ENCODE measurements around the gene NTN1.

The NTN1 gene

DNA sequence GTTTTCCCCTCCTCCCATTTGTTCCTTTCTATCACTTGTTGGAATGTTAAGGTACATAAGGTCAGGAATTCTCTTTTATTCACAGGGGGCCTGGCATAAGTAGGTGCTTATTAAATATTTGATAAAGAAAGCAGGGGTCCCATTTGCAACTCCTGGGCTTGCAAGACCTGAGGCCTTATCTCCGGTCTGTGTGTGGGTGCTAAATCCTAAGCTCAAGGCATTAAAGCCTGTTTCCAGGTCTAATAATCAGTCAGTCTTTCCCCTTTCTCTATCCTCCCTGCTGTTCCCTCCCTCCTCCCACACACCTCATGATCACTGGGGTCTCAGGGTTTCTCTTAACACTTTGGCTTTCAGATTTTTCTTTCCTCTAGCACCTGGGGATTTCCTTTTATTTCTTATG, 17.1 kb downstream of the NTN1 start:
- DNase-seq: no peak

DNA sequence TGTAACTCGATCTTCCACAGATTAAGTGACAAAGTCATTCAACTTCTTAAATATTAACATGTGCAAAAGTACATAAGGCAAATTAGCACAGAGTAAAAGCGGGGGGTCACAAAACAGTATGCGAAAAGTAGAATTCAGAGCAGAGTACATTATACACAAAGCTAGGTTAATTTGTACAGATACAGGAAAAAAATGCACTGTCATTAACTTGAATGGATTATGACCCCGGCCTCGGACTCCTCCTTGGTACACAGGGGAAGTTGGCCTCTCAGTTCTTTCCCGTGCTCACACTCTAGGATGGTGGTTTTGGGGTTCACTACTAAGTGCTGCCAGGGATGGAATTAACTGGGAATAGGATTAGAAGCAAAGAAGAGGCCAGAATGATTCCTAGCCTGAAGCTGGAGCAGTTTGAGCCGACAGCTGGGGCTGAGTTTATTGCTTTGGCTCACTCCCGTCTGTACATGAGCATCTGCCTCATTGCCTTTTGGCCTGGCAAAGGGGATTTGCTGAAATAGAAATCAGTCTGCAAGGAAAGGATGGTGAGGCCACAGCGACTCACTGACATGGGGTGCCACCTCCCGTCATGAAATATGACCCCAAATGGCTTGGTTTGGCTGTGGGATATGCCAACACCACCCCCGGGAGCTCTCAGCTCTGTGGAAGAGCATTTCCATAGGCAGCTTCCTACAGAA, 23.6 kb downstream of the NTN1 start:
- DNase-seq: no peak

DNA sequence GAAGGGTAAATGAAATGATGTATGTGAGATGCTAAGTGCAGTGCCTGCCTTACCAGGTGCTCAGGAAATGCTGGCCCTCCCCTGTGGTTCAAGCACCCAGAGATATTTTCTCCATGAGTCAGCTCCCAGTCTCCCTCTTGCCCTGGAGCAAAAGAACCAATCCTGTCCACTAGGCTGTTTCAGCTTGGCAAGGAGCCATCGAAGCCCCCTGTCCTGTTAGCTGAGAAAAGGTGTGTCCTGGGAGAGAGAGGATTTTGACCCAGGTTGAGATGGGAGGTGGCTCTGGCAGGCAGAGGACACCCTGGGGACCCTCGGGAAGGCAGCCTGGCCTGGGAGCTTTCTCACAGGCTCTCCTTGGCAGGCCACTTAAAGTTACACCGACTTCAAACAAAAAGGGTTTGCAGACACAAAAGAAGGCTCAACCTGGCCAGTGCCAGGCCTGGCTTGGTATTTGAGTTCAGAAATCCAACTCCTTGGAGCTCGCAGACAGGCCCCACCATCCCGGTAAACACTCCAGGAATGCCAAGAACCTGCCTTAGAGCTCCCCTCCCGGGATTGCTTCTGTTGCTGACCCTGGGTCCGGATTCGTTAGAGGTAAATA, 29.6 kb downstream of the NTN1 start:
- DNase-seq: no peak

DNA sequence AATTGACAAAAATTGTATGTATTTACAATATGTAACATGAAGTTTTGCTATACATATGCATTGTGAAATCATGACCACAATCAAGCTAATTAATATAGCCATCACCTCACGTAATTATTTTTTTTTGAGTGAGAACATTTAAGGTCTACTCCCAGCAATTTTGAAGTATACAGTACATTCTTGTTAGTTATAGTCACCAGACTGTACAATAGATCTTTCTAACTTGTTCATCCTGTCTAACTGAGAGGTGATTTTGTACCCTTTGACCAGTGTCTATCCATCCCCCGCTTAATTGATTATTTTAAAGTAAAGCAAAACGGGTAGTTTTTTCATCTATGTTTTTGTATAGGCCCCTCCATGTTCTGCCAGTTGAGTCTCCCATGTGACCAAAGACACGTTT, 30.3 kb downstream of the NTN1 start:
- no peak for DNase-seq

DNA sequence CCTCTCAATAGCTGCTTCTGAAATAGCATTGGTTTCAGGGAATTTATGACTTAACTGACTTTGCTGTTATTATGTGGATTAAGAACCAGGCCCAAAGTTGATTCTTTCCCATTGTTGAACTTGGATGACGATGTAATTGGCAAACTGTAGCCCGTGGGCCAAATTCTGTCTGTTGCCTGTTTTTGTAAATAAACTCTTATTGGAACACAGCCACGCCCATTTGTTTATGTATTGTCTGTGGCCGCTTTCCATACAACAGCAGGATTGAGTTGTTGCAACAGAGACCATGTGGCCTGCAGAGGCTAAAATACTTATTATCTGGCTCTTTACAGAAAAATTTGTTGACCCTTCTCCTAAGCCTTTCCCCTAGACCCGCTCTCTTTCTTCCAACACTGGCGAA, 31.6 kb downstream of the NTN1 start:
- no peak for DNase-seq

DNA sequence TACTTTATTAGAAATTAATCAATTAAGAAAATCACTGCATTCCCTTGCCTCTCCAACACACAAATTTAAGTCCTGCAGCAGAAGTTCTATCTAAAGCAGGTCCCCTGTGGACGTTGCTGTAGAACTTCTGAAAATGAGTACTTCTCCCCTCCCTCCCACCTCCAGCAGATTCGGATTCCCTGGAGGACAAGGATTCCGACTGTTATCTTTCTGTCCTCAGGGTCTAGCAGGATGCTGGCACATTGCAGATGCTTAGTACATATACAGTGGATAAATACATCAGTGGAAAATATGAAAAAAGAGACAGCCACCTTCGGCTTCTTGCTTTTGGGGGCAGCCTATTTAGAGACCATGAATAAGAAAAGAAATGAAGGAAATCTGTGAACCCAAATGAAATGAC, 32.1 kb downstream of the NTN1 start:
- DNase-seq: no peak

DNA sequence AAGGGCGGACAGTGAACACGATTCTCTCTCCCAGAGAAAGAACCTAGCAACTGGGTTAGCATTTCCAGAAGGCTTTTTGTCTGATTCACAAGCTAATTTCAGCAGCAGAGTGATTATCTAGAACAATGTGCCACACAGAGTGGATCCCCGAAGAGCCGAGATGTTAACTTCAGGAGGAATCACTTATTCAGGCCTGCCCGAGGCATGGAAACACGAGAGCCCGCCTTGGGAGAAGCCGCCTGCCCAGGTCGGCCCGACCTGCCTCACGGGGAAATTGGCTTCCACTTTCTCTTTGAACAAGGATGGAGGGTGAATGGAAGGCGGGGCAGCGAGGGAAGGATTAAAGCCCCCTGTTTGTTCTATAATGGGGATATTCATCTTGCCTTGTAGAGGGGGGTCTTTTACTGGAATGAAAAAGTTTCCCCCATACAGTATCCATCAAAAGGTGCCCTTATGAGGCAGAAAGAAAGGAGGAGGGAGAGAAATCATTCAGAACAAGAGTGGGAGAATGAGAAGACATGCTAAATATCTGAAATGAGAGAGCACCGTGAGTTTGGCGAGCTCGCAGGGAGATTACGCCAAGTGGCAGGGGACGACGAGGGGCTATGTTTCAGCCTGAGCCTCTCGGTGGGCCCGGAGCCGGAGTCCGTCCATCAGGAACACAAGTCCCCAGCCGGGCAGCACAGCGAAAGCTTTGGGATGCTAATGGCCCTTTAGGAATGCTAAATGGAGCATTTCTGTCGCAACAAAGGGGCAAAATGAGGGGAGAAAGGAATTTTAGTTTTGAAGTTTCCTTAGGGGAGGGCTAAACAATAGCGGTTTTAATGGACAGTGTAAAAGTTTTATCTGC, 33.0 kb downstream of the NTN1 start:
- DNase-seq: no peak

DNA sequence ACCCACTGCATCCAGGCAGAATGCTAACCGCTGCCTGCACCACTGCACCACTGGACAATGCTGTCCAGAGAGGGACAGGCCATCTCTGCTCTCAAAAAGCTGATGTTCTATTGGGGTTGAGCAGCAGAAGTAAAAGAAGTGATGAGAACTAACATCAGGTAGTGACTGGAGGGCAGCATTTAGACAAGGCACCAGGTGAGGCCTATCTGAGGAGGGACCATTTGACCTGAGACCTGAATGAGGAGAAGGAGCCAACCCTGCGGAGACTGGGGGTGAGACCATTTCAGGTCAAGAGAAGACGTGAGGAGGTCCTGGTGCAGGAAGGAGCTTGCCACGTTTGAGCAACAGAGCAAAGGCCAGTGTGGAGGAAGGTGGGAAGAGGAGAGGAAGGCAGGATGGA, 34.0 kb downstream of the NTN1 start:
- DNase-seq: no peak

DNA sequence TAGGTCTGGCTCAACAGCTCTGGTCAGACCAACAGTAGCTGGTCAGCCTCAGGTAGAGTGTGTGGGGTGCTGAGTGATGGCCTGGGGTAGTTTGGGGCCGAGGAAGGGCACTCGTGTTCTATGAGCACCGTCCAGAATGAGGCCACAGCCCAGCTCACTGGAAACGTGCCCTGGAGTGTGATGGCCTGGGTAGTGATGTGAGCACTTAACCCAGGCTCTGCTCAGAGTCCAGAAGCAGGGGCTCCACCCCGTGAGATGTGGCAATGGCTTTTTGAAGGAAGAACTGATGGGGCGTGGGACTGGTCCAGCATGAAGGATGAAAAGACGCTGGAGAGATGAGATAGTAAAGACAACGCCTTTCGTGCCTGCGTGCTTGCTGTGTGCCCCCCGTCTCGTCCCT, 35.3 kb downstream of the NTN1 start:
- DNase-seq: no peak

DNA sequence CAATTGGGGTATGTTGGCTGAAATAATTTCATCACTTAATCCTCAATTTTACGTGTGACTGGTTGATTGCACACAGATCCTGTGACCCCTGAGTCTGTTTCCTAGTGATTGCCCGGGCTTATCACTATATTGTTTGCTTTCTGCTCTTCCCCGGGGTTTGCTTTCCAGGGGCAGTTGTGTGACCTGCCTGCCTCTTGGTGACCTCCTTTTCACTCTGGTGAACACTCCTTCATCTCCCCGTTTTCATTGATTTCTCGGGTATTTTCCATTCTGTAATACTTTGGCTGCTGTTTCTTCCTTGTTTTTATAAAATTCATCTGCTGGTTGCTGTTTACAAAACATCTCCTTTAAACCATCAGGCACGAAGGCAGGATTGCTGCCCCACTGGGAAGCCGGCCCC, 36.0 kb downstream of the NTN1 start:
- peak; percentile 28 for DNase-seq

DNA sequence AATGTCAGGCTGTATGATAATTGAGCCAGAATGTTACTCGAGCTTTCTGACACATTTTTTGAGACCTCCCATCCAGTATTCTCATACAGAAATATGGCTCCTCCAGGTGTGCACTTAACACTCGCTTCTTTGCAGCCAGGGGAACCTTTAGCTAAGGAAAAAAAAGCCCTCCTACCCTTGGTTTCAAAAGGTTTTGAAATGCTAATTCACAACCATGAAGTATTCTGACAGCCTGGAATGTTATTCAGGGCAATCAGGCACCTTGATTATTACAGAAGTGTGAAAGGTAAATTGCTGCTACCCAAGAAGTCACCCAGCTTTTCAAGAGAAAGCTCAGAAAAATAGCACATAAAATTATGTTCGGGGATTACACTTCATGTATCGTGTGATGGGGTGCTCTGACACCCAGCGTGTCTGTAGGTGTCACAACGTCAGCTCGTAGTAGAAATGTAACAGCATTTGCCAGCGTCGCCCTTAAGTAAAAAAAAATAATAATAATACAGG, 41.1 kb downstream of the NTN1 start:
- no peak for DNase-seq

DNA sequence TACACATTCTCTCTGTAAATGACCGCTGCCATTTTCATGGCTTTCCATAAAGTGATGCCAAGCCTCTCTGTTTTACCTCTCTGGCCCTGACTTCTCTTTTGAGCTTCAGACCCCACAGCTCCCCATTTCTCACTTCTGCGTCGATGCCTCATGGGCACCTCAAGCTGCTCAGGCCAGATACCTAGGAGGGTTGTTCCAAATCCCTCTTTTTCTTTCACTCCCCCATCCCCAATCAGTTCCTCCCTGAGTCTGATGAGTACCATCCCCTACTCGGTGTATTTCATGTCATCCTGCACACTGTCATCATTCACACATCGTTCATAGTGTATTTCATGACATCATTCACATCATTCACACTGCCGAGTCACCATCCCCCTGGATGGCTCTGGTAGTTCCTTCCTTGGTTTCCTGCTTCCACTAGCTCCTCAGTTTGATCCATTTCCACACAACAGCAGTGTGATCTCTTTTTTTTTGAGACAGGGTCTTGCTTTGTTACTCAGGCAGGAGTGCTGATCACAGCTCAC, 43.1 kb downstream of the NTN1 start:
- no peak for DNase-seq

DNA sequence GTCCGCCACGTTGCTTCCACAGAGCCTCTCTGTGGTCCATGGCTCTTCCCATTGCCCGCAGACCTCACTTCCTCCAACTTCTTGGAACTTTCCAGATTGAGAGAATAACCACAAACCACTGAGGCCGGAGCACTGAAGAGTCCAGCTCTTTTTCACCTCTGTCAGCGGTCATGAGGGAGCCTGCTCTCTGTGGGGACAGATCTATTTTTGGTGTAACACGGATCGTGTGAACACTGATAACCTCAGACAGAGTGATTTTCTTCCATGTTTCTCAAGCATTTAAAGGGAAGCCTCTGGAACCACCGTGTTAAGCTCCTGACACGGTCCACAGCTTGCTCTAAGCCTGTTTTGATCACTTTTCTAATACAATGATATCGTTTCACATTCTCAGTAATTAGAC, 49.7 kb downstream of the NTN1 start:
- DNase-seq: no peak

DNA sequence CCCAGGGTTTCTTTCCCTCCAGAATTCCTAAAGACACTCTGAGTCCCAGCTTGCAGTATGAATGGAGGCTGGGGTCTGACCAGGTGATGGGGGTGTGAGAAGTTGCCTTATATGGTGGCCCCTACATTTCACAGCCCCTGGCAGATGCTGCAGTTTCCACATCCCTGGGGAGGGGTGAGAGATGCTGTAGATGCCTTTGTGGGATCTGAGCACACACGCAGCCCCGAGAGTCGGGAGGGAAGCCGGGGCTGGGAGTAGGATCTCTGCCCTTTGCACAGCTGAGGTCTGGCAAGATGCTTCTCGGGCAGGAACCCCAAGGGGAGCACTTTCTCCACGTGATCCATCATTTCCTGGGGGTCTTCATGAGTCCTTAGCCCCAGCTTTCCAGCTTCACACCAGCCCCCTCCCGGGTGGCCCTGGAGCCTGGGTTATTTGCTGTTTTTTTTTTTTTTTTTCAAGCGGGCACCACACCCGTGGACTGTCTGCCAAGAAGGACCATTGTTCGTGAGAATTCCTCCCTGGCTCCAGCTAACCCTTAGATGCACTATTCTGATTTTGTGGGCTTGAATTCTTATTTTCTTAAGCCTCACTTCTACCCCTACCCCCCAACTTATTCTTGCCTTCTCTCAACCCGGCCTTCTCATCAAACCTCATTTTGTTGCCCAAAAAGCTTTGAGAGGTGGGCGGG, 50.6 kb downstream of the NTN1 start:
- no peak for DNase-seq

DNA sequence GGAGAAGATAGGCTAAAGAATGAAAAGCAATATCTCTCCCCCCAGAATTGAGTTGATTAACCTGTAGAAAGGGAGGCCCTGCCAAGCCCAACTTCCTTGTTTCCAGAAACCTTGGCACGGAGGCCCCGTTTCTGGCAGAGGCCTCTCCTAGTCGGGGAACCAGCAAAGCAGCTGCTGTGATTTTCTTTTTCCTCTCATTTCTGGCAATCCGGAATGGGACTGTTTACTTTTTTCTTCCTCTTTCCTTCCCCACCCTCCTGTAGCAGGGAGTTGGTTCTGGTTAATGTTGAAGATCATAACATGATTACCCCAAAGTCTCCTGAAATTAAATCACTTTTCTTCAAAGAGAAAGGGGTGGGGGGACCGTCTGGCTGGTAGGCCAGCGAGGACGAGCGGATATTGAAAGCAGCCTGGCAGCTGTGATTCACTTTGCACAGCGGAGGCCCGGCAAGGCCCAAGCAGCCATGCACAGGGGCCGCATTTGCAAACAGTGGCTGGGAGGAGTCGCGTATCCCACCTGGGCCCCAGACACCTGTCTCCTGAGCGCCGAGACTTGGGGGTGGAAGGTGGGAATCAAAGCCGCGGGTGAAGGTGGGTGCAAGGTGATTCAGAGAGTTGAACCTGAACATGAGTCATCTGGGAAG, 51.5 kb downstream of the NTN1 start:
- DNase-seq: no peak

DNA sequence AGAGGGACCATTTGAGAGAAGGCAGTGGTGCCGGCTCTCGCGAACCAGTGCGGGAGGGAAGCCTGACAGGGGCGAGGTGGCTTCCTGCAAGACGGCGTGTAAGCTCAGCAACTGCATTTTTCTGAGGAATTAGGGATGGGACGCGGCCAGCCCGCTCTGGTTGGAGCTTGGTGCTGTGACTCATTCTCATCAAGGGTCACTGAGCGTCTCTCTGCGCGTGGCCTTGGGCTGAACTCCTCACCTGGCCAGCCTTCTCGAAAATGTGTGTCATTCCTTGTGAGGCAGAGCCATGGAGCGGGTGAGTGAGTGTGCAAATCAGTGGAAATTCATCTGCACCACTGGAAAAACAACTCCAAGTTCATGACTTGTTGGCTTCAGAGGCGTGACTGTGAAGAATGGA, 52.8 kb downstream of the NTN1 start:
- DNase-seq: no peak

DNA sequence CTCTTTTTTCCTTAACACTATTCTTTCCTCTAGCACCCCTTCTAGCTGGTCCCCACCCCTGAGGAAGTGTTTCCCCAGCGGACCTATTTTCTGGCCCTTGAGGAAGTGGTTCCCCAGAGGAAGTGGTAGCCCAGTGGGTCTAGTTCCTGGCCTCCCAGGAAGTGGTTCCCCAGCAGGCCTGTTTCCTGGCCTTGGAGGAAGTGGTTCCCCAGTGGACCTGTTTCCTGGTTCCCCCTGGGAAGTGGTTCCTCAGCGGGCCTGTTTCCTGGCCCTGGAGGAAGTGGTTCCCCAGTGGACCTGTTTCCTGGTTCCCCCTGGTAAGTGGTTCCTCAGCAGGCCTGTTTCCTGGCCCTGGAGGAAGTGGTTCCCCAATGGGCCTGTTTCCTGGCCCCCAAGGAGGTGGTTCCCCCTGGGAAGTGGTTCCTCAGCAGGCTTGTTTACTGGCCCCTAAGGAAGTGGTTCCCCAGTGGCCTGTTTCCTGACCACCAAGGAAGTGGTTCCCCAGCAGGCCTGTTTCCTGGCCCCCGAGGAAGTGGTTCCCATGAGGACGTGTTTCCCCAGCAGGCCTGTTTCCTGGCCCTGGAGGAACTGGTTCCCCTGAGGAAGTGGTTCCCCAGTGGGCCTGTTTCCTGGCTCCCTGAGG, 58.3 kb downstream of the NTN1 start:
- DNase-seq: no peak

DNA sequence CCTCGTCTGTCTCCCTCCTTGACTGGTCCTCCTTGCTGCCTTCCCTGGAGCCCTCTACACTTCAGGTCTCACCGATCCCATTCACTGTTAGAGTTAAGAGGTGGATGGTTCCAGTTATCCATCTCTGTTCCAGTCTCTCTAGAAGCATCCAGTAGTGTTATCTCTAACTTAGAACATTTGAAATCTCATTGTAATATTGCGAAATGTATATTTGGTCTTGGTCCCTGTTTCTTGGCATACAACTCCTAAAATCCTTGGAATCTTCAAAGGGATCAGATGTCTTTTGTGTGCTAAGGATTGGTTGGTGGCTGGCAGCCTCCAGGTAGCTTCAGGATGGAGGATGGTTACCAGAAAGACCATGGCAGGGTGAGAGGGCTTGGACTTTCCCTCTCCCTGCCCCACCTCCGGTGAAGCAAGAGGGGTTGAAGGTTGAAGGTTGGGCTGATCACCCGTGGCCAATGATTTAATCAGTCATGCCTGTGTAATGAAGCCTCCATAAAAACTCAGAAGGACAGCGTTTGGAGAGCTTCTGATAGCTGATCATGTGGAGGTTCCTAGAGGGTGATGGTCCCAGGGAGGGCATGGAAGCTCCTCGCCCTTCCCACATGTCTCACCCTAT, 59.1 kb downstream of the NTN1 start:
- no peak for DNase-seq

DNA sequence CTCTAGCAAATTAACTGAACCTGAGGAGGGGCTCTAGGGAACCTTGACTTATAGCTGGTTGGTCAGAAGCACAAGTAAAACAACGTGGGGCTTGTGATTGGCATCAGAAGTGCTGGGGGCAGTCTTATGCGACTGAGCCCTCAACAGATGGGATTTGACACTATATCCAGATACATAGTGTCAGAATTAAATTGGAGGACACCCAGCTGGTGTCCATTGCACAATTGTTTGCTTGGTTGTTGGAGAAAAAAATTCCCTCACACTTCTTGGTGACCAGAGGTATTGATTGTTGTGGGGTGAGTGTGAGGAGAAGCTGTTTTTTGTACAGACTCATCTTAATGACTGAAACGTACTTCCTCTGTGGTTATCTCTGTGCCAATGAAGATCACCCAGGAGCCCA, 59.7 kb downstream of the NTN1 start:
- DNase-seq: no peak

DNA sequence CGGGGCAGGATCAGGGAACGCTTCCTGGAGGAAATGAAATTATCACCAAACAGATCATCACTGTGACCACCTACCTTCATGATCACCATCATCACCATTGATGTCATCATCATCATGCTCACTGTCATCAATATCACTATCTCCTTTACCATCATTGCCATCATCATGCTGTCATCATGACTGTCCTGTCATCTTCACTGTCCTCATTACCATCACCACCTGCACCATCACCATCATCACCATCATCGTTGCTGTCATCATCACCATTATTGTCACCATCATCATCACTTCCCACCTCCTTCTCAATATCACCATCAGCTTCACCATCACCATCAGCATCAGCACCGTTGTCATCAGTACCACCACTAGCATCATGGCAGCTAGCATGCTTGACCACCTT, 65.3 kb downstream of the NTN1 start:
- no peak for DNase-seq

DNA sequence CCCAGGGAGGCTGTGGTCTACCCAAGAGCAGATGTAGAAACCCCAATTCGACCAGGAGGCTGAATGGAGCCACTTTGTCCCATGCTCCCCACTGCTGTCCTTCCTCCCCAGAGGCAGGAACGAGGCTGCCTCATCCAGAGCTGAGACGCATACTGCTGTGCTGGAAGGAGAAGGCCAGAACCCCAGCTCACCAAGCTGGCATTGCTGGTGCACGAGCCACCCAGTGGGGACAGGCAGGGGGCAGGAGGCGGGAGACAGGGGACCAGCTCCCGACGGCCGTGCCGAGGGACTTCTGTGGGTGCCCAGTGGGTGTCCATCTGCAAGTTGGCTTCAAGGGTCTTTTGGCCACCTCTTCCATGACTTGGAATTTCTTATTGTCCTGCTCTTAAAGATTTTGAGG, 66.6 kb downstream of the NTN1 start:
- DNase-seq: no peak

DNA sequence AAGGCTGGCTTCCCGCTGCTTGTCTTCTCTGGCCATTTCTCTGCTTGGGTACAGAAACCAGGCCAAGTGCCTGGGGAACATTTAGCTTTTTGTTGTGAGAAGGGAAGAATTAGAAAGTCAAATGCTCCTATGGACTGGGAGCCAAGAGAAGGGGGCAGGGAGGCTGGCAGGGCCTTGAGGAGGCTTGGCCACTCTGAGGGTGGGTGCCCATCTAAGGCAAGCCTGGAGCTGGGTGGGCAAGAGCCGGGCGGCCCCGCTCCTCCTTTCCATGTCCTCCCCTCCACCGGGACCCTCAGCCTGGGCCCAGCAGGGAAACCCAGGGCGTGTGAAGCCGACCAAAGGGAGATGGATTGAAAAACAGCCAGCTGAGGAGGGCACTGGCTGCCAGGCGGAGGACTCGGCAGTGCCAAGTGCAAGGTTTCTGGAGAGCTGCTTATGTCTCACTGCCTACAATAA, 69.4 kb downstream of the NTN1 start:
- no peak for DNase-seq
